ENCODE data around the gene PEPD.

Gene PEPD

GRCh38 chr19:33517922-33518321 lies 3.7 kb downstream of the PEPD start:
- Histone ChIP-seq H3K4me3 (ENCODE audit: low read depth in 1 of 2, low read length in 1 of 2) (no peak overlapping the region), H3K9me3 (no peaks in the 10 kb centered on the region), H3K4me1 (ENCODE audit: control insufficient read depth in 1 of 2, insufficient read depth in 1 of 2, low read depth in 1 of 2, low read length in 1 of 2) (peaks cover 12 to 13% of the 10 kb centered on the region in 2 experiments), H3K27ac (no peak overlapping the region), H3K36me3 (no peaks in the 10 kb centered on the region), H3K27me3 (peaks cover 39% of the 10 kb centered on the region)
- TF ChIP-seq CTCF (IDR thresholded peaks at IDR 0.05) = no peak

- no peaks in the 10 kb centered on the region for H3K36me3 ChIP-seq
- H3K27ac ChIP-seq = no peak overlapping the region
- H3K4me3 ChIP-seq (ENCODE audit: low read depth in 1 of 2, low read length in 1 of 2) = no peak overlapping the region
- peaks cover 19% of the 10 kb centered on the region for H3K27me3 ChIP-seq
- TF ChIP-seq CTCF (IDR thresholded peaks at IDR 0.05) = no peak
- no peaks in the 10 kb centered on the region for H3K9me3 ChIP-seq
- peaks cover under 1% of the 10 kb centered on the region in 2 experiments for H3K4me1 ChIP-seq (ENCODE audit: control insufficient read depth in 1 of 2, insufficient read depth in 1 of 2, low read depth in 1 of 2, low read length in 1 of 2)
Observed at GRCh38 chr19:33515921-33516320, 5.7 kb downstream of the PEPD start.

GRCh38 chr19:33514885-33515551 lies 6.6 kb downstream of the PEPD start:
- no peaks in the 10 kb centered on the region for H3K36me3 ChIP-seq
- H3K4me3 ChIP-seq (ENCODE audit: low read depth in 1 of 2, low read length in 1 of 2) = no peak overlapping the region
- peaks cover 10% of the 10 kb centered on the region for H3K27me3 ChIP-seq
- no peak overlapping the region for H3K27ac ChIP-seq
- H3K4me1 ChIP-seq (ENCODE audit: control insufficient read depth in 1 of 2, insufficient read depth in 1 of 2, low read depth in 1 of 2, low read length in 1 of 2) = no peaks in the 10 kb centered on the region
- H3K9me3 ChIP-seq = no peaks in the 10 kb centered on the region
- no peak for TF ChIP-seq CTCF (IDR thresholded peaks at IDR 0.05)

- H3K4me1 ChIP-seq (ENCODE audit: control insufficient read depth in 1 of 2, insufficient read depth in 1 of 2, low read depth in 1 of 2, low read length in 1 of 2) = no peaks in the 10 kb centered on the region
- H3K36me3 ChIP-seq = no peaks in the 10 kb centered on the region
- no peaks in the 10 kb centered on the region for H3K27me3 ChIP-seq
- no peak overlapping the region for H3K4me3 ChIP-seq (ENCODE audit: low read depth in 1 of 2, low read length in 1 of 2)
- H3K27ac ChIP-seq = no peak overlapping the region
- no peak for TF ChIP-seq CTCF (IDR thresholded peaks at IDR 0.05)
- no peaks in the 10 kb centered on the region for H3K9me3 ChIP-seq
Observed at GRCh38 chr19:33513424-33513823, 8.2 kb downstream of the PEPD start.

GRCh38 chr19:33512580-33513137 lies 8.9 kb downstream of the PEPD start:
- Histone ChIP-seq H3K4me3 (ENCODE audit: low read depth in 1 of 2, low read length in 1 of 2) (no peak overlapping the region), H3K36me3 (no peaks in the 10 kb centered on the region), H3K4me1 (ENCODE audit: control insufficient read depth in 1 of 2, insufficient read depth in 1 of 2, low read depth in 1 of 2, low read length in 1 of 2) (no peaks in the 10 kb centered on the region), H3K27ac (no peak overlapping the region), H3K9me3 (no peaks in the 10 kb centered on the region), H3K27me3 (no peaks in the 10 kb centered on the region)
- no peak for TF ChIP-seq CTCF (IDR thresholded peaks at IDR 0.05)
